GM18861 (cell line): Measurements from ENCODE around the gene IFT27.

Source experiments
- ATAC-seq: cut with Tn5 transposase; IDR thresholded peaks from one replicate; pipeline ENCODE4 v1.9.1; 2021; ENCODE audit not compliant: unreplicated experiment

IFT27 gene

GRCh38 chr22:36775964-36776669 lies at the start of gene IFT27:
TSS of gene IFT27 (minus strand) at chr22:36776119. CDS start at chr22:36775707, 412 bp downstream.
- peak; percentile 83 for ATAC-seq

GRCh38 chr22:36824655-36825054 lies 48.7 kb upstream of the IFT27 start:
- no peak for ATAC-seq

- ATAC-seq, result no peak
Measured at GRCh38 chr22:36823186-36823839, 47.4 kb upstream of the IFT27 start.

- ATAC-seq, result no peak
Measured at GRCh38 chr22:36822581-36822980, 46.7 kb upstream of the IFT27 start.

- no peak for ATAC-seq
Measured at GRCh38 chr22:36819112-36819511, 43.2 kb upstream of the IFT27 start.

- no peak for ATAC-seq
Measured at GRCh38 chr22:36818010-36818642, 42.2 kb upstream of the IFT27 start.

- no peak for ATAC-seq
Measured at GRCh38 chr22:36817525-36817848, 41.6 kb upstream of the IFT27 start.

GRCh38 chr22:36816636-36817524 lies 41.0 kb upstream of the IFT27 start, which contains the start of gene PVALB:
TSS of gene PVALB (minus strand) at chr22:36817035. CDS start at chr22:36817005, 30 bp downstream.
- no peak for ATAC-seq

GRCh38 chr22:36816339-36816635 lies 40.4 kb upstream of the IFT27 start:
- no peak for ATAC-seq

- no peak for ATAC-seq
Measured at GRCh38 chr22:36815558-36816338, 39.8 kb upstream of the IFT27 start.

- ATAC-seq, result no peak
Measured at GRCh38 chr22:36814801-36815200, 38.9 kb upstream of the IFT27 start.

- no peak for ATAC-seq
Measured at GRCh38 chr22:36811094-36811800, 35.3 kb upstream of the IFT27 start.

- no peak for ATAC-seq
Measured at GRCh38 chr22:36809351-36809750, 33.4 kb upstream of the IFT27 start.

GRCh38 chr22:36808721-36809344 lies 32.9 kb upstream of the IFT27 start:
- no peak for ATAC-seq

GRCh38 chr22:36807627-36808026 lies 31.7 kb upstream of the IFT27 start:
- no peak for ATAC-seq

- no peak for ATAC-seq
Measured at GRCh38 chr22:36806835-36807234, 30.9 kb upstream of the IFT27 start.

- no peak for ATAC-seq
Measured at GRCh38 chr22:36803358-36803757, 27.4 kb upstream of the IFT27 start.

GRCh38 chr22:36798674-36799066 lies 22.8 kb upstream of the IFT27 start:
- no peak for ATAC-seq

GRCh38 chr22:36797911-36798673 lies 22.2 kb upstream of the IFT27 start:
- ATAC-seq, result no peak
